Thoracic aorta (tissue), 2 donors: ENCODE data around the gene GBGT1. TPM values are rescaled to one million over a fixed set of nuclear protein-coding genes. Genes with fewer than 3 reads are reported as not detected.

Source experiments
- ATAC-seq: fragments of 150-250 bp; one replicate; pipeline ENCODE4 v1.8.0; 2017; ENCODE audit warnings: low read depth; ENCODE audit not compliant: insufficient number of reproducible peaks, low FRiP score
- DNase-seq: peaks from one replicate; pipeline ENCODE4 v3.0.0-alpha.2; 2020; ENCODE audit warnings: low spot score
- H3K27ac ChIP-seq, 2 donors: fragments of 200-600 bp; sonication (generic); 1 replicate in 1 of 2; 2 replicates in 1 of 2; pipeline ENCODE4 v1.5.1; 2016; ENCODE audit warnings: mild to moderate bottlenecking in 2 of 2, moderate library complexity in 2 of 2
- H3K27me3 ChIP-seq: fragments of 200-600 bp; sonication (generic); replicated peaks from 2 replicates; pipeline ENCODE4 v1.6.0; 2016; ENCODE audit warnings: mild to moderate bottlenecking; ENCODE audit not compliant: insufficient read depth
- H3K36me3 ChIP-seq: fragments of 200-600 bp; sonication (generic); one replicate; pipeline ENCODE4 v1.5.1; 2016
- H3K4me1 ChIP-seq, 2 donors: fragments of 200-600 bp; sonication (generic); 1 replicate in 1 of 2; 2 replicates in 1 of 2; pipeline versions ENCODE4 v1.5.1 to v1.6.0; 2016; ENCODE audit warnings: low read depth in 2 of 2, mild to moderate bottlenecking in 1 of 2; ENCODE audit not compliant: control insufficient read depth in 1 of 2
- H3K4me3 ChIP-seq: fragments of 200-600 bp; sonication (generic); 2 replicates; pipeline ENCODE4 v1.5.1; 2016; ENCODE audit warnings: mild to moderate bottlenecking
- H3K9me3 ChIP-seq: fragments of 200-600 bp; sonication (generic); 2 replicates; pipeline ENCODE4 v1.5.1; 2016
- total RNA-seq, 2 donors: library from RNA; depleted of rRNA; stranded (reverse); fragments of >200 nt; gene quantifications; one replicate each; pipeline versions ENCODE4 v1.1.0 to v1.2.3, GENCODE V29; 2016
- TF ChIP-seq, protein P1 (sequence below): fragments of 200-600 bp; sonication (generic); IDR thresholded peaks from one replicate; pipeline ENCODE4 v1.5.1; 2019; ENCODE audit warnings: antibody characterized with exemption

The GBGT1 gene
- total RNA-seq, 2 donors from 2014 or later = 45.5 to 46.8 TPM

- H3K27me3 ChIP-seq = no peaks in the 10 kb centered on the region
- DNase-seq = no peak
- no peaks in the 10 kb centered on the region for H3K4me1 ChIP-seq
- ATAC-seq = no peak
- H3K27ac ChIP-seq = no peak overlapping the region
- H3K36me3 ChIP-seq = no peaks in the 10 kb centered on the region
- H3K4me3 ChIP-seq = no peak overlapping the region
- H3K9me3 ChIP-seq = no peaks in the 10 kb centered on the region
- TF ChIP-seq, protein P1, sequence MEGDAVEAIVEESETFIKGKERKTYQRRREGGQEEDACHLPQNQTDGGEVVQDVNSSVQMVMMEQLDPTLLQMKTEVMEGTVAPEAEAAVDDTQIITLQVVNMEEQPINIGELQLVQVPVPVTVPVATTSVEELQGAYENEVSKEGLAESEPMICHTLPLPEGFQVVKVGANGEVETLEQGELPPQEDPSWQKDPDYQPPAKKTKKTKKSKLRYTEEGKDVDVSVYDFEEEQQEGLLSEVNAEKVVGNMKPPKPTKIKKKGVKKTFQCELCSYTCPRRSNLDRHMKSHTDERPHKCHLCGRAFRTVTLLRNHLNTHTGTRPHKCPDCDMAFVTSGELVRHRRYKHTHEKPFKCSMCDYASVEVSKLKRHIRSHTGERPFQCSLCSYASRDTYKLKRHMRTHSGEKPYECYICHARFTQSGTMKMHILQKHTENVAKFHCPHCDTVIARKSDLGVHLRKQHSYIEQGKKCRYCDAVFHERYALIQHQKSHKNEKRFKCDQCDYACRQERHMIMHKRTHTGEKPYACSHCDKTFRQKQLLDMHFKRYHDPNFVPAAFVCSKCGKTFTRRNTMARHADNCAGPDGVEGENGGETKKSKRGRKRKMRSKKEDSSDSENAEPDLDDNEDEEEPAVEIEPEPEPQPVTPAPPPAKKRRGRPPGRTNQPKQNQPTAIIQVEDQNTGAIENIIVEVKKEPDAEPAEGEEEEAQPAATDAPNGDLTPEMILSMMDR = no peak
Measured at GRCh38 chr9:133201424-133202144, 37.9 kb upstream of the GBGT1 start.

DNA sequence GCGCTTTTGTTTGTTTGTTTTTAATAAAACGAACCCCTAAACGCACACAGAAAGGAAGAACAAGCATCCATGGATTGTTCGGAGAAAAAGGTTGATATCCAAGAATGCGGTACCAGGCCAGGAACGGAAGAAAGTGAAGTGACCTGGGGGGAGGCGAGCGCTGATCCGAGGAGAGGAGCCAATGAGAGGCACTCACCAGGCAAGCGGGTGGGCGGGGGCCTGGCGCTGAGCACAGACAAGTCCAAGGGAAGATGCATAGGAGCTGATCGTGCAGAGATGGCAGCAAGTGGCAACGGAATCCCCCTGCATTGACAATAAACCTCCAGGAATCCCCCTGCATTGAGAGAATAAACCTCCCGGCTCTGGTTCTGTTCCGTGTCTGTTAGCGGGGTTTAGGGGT, 36.9 kb upstream of the GBGT1 start:
- no peak for DNase-seq
- Histone ChIP-seq H3K4me1 (no peaks in the 10 kb centered on the region), H3K27me3 (no peaks in the 10 kb centered on the region), H3K4me3 (no peak overlapping the region), H3K36me3 (no peaks in the 10 kb centered on the region), H3K27ac (no peak overlapping the region), H3K9me3 (no peaks in the 10 kb centered on the region)
- no peak for ATAC-seq
- TF ChIP-seq, protein P1 = no peak

DNA sequence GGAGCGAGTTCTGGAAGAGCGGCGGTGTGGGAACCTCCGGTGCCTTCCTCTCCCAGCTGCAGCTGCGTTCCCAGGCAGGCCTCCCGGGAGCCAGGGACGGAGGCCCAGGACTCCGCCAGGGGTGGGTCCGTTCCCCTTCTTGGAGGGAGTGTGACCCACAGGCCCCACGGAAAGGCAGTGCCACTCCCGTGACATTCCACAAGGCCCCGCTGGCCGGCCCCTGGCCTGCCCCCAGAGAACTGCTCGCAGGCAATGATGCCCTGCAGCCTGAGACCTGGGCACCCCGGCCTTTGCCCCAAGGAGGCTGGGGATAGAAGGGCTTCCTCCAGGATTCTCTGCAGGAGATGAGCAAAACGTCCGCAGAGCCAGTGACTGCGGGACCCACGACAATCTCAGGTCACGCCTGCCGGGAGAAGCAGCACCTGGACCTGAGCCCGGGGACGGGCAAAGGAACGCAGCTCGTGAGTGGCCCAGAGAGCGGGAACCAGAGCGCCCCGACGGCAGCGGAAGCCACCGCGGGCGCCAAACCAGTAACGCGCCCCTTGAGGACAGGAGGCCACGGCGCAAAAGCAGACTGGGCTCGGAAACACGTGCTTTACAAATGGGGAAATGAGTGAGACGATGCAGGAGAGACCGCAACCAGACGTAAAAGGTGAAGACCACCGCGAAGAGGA, 36.1 kb upstream of the GBGT1 start:
- DNase-seq = no peak
- H3K9me3 ChIP-seq = peaks cover 3% of the 10 kb centered on the region
- no peaks in the 10 kb centered on the region for H3K36me3 ChIP-seq
- TF ChIP-seq, protein P1 = no peak
- H3K27me3 ChIP-seq = no peaks in the 10 kb centered on the region
- no peaks in the 10 kb centered on the region for H3K4me1 ChIP-seq
- H3K27ac ChIP-seq = no peak overlapping the region
- peak overlapping the region; percentile 64 for H3K4me3 ChIP-seq
- no peak for ATAC-seq

DNA sequence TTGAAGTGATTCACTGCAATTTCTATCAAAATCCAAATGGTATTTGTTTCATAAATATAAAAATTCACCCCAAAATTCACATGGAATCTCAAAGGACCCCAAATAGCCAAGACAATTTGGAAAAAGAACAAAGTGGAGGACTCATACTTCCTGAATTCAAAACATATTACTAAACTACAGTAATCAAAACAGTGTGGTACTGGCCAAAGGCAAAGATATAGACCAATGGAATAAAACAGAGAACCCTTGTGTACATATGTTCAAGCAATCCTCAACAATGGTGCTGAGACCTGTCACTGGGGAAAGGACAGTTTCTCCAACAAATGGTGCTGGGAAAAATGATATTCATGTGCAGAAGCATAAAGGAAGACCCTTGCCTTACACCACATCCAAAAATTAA, 31.3 kb upstream of the GBGT1 start:
- H3K4me3 ChIP-seq = no peak overlapping the region
- ATAC-seq (no peak), DNase-seq (no peak)
- H3K36me3 ChIP-seq = no peaks in the 10 kb centered on the region
- H3K4me1 ChIP-seq = no peaks in the 10 kb centered on the region
- no peak overlapping the region for H3K27ac ChIP-seq
- H3K27me3 ChIP-seq = no peaks in the 10 kb centered on the region
- peaks cover 3% of the 10 kb centered on the region for H3K9me3 ChIP-seq
- TF ChIP-seq, protein P1 = no peak

GRCh38 chr9:133194597-133194996, 30.9 kb upstream of the GBGT1 start:
- ATAC-seq (no peak), DNase-seq (no peak)
- TF ChIP-seq, protein P1 = no peak
- no peak overlapping the region for H3K4me3 ChIP-seq
- H3K27ac ChIP-seq = no peak overlapping the region
- H3K9me3 ChIP-seq = peaks cover 3% of the 10 kb centered on the region
- H3K27me3 ChIP-seq = no peaks in the 10 kb centered on the region
- no peaks in the 10 kb centered on the region for H3K36me3 ChIP-seq
- H3K4me1 ChIP-seq = no peaks in the 10 kb centered on the region
